Panc1 (cell line): ENCODE measurements around the gene CDK14.

Experiments
- TF ChIP-seq, protein P1 (sequence below): fragments of 450-650 bp; IDR thresholded peaks from 2 replicates; pipeline ENCODE4 v1.5.1; 2017; ENCODE audit warnings: mild to moderate bottlenecking
- TF ChIP-seq, protein P2 (sequence below), 2 experiments: IDR thresholded peaks; 2 replicates each; pipeline ENCODE4 v1.6.1; 2011 to 2012; ENCODE audit warnings: low read depth in 2 of 2, control low read depth in 1 of 2, low read length in 1 of 2, mild to moderate bottlenecking in 1 of 2, moderate library complexity in 1 of 2; ENCODE audit not compliant: insufficient read depth in 1 of 2

DNA sequence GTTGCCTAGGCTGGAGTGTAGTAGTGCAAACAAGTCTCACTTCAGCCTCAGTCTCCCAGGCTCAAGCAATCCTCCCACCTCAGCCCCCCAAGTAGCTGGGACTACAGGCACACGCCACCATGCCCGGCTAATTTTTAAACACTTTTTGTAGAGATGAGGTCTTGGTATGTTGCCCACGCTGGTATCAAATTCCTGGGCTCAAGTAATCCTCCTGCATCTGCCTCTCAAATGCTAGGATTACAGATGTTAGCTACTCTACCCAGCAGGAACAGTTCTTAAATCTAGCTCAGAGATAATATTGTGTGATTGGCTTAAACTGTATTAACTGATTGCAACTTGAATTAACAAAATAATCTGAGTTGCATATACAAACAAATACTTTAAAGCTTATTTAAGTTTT lies 82.9 kb downstream of the CDK14 start:
- TF ChIP-seq, protein P1, sequence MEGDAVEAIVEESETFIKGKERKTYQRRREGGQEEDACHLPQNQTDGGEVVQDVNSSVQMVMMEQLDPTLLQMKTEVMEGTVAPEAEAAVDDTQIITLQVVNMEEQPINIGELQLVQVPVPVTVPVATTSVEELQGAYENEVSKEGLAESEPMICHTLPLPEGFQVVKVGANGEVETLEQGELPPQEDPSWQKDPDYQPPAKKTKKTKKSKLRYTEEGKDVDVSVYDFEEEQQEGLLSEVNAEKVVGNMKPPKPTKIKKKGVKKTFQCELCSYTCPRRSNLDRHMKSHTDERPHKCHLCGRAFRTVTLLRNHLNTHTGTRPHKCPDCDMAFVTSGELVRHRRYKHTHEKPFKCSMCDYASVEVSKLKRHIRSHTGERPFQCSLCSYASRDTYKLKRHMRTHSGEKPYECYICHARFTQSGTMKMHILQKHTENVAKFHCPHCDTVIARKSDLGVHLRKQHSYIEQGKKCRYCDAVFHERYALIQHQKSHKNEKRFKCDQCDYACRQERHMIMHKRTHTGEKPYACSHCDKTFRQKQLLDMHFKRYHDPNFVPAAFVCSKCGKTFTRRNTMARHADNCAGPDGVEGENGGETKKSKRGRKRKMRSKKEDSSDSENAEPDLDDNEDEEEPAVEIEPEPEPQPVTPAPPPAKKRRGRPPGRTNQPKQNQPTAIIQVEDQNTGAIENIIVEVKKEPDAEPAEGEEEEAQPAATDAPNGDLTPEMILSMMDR = no peak
- TF ChIP-seq, protein P2, sequence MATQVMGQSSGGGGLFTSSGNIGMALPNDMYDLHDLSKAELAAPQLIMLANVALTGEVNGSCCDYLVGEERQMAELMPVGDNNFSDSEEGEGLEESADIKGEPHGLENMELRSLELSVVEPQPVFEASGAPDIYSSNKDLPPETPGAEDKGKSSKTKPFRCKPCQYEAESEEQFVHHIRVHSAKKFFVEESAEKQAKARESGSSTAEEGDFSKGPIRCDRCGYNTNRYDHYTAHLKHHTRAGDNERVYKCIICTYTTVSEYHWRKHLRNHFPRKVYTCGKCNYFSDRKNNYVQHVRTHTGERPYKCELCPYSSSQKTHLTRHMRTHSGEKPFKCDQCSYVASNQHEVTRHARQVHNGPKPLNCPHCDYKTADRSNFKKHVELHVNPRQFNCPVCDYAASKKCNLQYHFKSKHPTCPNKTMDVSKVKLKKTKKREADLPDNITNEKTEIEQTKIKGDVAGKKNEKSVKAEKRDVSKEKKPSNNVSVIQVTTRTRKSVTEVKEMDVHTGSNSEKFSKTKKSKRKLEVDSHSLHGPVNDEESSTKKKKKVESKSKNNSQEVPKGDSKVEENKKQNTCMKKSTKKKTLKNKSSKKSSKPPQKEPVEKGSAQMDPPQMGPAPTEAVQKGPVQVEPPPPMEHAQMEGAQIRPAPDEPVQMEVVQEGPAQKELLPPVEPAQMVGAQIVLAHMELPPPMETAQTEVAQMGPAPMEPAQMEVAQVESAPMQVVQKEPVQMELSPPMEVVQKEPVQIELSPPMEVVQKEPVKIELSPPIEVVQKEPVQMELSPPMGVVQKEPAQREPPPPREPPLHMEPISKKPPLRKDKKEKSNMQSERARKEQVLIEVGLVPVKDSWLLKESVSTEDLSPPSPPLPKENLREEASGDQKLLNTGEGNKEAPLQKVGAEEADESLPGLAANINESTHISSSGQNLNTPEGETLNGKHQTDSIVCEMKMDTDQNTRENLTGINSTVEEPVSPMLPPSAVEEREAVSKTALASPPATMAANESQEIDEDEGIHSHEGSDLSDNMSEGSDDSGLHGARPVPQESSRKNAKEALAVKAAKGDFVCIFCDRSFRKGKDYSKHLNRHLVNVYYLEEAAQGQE (IDR thresholded peaks at IDR 0.05; ENCODE audit: insufficient read depth in 1 of 2, low read depth in 2 of 2, low read length in 1 of 2) = no peak
